Measurements from ENCODE around the gene CIITA.

CIITA gene

DNA sequence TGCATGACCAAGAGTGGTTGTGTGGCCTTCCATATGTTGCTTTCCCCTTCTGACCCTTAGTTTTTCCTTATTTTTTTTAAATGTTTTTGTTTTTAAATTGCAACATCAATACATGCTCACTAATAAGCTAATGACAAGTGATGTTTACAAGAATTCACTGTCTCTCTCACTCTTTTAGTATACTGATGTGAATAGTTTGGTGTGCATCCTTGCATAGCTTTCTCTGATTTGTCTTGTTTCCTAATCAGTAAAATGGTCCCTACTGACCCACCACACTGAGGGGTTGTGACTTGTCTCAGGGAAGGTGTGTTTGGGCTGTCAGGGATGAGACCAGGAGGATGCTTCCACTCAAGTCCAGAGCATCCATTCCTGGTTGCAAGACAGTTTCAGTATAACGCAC lies 26.0 kb downstream of the CIITA start:
- no peak overlapping the region for H3K27ac ChIP-seq
- TF ChIP-seq, protein P1, sequence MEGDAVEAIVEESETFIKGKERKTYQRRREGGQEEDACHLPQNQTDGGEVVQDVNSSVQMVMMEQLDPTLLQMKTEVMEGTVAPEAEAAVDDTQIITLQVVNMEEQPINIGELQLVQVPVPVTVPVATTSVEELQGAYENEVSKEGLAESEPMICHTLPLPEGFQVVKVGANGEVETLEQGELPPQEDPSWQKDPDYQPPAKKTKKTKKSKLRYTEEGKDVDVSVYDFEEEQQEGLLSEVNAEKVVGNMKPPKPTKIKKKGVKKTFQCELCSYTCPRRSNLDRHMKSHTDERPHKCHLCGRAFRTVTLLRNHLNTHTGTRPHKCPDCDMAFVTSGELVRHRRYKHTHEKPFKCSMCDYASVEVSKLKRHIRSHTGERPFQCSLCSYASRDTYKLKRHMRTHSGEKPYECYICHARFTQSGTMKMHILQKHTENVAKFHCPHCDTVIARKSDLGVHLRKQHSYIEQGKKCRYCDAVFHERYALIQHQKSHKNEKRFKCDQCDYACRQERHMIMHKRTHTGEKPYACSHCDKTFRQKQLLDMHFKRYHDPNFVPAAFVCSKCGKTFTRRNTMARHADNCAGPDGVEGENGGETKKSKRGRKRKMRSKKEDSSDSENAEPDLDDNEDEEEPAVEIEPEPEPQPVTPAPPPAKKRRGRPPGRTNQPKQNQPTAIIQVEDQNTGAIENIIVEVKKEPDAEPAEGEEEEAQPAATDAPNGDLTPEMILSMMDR (conservative IDR thresholded peaks at IDR 0.05) = no peak

DNA sequence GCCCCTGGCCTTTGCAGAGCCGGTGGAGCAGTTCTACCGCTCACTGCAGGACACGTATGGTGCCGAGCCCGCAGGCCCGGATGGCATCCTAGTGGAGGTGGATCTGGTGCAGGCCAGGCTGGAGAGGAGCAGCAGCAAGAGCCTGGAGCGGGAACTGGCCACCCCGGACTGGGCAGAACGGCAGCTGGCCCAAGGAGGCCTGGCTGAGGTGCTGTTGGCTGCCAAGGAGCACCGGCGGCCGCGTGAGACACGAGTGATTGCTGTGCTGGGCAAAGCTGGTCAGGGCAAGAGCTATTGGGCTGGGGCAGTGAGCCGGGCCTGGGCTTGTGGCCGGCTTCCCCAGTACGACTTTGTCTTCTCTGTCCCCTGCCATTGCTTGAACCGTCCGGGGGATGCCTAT lies 29.5 kb downstream of the CIITA start:
- no peak overlapping the region for H3K27ac ChIP-seq
- TF ChIP-seq, protein P1 (conservative IDR thresholded peaks at IDR 0.05) = no peak

DNA sequence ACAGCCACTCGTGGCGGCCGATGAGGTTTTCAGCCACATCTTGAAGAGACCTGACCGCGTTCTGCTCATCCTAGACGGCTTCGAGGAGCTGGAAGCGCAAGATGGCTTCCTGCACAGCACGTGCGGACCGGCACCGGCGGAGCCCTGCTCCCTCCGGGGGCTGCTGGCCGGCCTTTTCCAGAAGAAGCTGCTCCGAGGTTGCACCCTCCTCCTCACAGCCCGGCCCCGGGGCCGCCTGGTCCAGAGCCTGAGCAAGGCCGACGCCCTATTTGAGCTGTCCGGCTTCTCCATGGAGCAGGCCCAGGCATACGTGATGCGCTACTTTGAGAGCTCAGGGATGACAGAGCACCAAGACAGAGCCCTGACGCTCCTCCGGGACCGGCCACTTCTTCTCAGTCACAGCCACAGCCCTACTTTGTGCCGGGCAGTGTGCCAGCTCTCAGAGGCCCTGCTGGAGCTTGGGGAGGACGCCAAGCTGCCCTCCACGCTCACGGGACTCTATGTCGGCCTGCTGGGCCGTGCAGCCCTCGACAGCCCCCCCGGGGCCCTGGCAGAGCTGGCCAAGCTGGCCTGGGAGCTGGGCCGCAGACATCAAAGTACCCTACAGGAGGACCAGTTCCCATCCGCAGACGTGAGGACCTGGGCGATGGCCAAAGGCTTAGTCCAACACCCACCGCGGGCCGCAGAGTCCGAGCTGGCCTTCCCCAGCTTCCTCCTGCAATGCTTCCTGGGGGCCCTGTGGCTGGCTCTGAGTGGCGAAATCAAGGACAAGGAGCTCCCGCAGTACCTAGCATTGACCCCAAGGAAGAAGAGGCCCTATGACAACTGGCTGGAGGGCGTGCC lies 30.1 kb downstream of the CIITA start:
- TF ChIP-seq, protein P1 (conservative IDR thresholded peaks at IDR 0.05) = no peak
- no peak overlapping the region for H3K27ac ChIP-seq

DNA sequence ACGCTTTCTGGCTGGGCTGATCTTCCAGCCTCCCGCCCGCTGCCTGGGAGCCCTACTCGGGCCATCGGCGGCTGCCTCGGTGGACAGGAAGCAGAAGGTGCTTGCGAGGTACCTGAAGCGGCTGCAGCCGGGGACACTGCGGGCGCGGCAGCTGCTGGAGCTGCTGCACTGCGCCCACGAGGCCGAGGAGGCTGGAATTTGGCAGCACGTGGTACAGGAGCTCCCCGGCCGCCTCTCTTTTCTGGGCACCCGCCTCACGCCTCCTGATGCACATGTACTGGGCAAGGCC lies 30.7 kb downstream of the CIITA start:
- no peak overlapping the region for H3K27ac ChIP-seq
- TF ChIP-seq, protein P1 (conservative IDR thresholded peaks at IDR 0.05) = no peak

DNA sequence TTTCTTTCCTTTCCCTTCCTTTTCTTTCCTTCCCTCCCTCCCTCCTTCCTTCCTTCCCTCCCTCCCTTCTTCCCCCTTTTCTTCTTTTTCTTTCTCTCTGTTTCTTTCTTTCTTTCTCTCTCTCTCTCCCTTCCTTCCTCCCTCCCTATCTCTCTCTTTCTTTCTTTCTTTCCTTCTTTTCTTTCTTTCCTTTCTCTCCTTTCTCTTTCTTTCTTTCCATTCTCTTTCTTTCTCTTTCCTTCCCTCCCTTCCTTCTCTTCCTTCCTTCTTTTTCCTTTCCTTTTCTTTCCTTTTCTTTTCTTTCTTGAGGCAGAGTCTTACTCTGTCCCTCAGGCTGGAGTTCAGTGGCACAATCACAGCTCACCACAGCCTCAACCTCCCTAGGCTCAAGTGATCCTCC lies 34.3 kb downstream of the CIITA start:
- no peak overlapping the region for H3K27ac ChIP-seq
- TF ChIP-seq, protein P1 (conservative IDR thresholded peaks at IDR 0.05) = no peak

- no peak overlapping the region for H3K27ac ChIP-seq
- TF ChIP-seq, protein P1 (conservative IDR thresholded peaks at IDR 0.05) = no peak
Measured at GRCh38 chr16:10916534-10916933, 39.5 kb downstream of the CIITA start.

DNA sequence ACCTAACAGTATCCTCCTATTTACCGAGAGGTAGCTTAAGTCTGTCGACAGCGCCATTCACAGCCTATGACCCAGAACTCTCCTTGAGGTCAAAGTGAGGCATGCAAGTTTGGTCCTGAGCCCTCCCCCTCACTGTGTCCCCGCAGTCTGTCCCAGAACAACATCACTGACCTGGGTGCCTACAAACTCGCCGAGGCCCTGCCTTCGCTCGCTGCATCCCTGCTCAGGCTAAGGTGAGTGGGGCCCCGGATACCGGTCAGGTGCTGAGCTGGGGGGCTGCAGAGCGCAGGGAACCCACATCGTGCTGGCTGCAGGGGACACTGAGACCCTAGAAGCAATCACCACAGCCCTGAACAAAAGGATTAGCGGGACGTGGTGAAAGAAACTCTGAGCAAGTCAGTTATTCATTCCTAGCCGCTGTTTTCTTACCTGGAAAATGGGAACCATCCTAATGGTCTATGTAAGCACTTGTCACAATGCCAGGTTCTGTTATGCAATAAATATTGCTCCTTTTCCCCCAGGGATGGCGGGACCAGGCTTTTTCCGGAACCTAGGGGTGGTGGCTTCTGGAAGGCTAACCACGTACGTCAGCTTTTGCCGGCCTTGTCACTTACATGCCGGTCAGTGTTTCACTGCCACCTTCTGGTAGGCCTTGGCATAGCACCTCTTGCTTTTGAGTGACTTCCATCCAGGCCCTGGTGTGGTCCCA lies 41.4 kb downstream of the CIITA start:
- H3K27ac ChIP-seq = no peak overlapping the region
- TF ChIP-seq, protein P1 (conservative IDR thresholded peaks at IDR 0.05) = peak; percentile 89

Data from VCaP (cell line).